ENCODE measurements around the gene SRPK3.

SRPK3 gene

DNA sequence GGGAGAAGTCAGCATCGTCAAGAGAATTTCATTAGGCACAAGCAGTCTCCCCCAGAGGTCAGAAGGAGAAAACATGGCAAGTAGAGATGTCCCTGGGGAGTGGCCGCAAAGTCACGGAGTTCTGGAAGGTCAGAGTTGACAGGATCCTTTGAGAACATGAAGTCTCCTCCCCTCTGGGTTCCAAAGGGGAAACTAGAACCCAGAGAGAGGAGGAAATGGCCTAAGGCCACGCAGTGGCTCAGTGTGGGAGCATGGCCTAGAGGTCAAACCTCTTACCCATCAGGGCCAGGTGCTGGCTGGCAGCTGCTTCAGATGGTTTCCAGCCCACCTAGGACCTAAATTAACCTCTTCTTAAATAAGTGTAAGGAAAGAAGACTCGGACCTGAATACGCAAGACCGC, 12.4 kb downstream of the SRPK3 start:
- TF ChIP-seq CTCF (conservative IDR thresholded peaks at IDR 0.05): no peak
- H3K27ac ChIP-seq: peak overlapping the region; percentile 88

- no peak for TF ChIP-seq CTCF (conservative IDR thresholded peaks at IDR 0.05)
Observed at GRCh38 chrX:153794018-153794896, 13.4 kb downstream of the SRPK3 start, which contains the start of the genes IDH3G and SSR4. IDH3G (minus strand) TSS chrX:153794375; CDS start chrX:153794326, 49 bp downstream. SSR4 (plus strand) TSS chrX:153794668; CDS start chrX:153794688, 20 bp downstream.

GRCh38 chrX:153794897-153795816, 14.3 kb downstream of the SRPK3 start:
- peak overlapping the region; percentile 88 for H3K27ac ChIP-seq
- TF ChIP-seq CTCF (conservative IDR thresholded peaks at IDR 0.05): no peak

More at GRCh38 chrX:153794018-153794896, 13.4 kb downstream of the SRPK3 start, which contains the start of the genes IDH3G and SSR4:
- H3K27ac ChIP-seq: peak within 1 kb of the TSS; percentile 88

- H3K27ac ChIP-seq: no peak overlapping the region
- no peak for TF ChIP-seq CTCF (conservative IDR thresholded peaks at IDR 0.05)
Observed at GRCh38 chrX:153797415-153798015, 16.7 kb downstream of the SRPK3 start.

DNA sequence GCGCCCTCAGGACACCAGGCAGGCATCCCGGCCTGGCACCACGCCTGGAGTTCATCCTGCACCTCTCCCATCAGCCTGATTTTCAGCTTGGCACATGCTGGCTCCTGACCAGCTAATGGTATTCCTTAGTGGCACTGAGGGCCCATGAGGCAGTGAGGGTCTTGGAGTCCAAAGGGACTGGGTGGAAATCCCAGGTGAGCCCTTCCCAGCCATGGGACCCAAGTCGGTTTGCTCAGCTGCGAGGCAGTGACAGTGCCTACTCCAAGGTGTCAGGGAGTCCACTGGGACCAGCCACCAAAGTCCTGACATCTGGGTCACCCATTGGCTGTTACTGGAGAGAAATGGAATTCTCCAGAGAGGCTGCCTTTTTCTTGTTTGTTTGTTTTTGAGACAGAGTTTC, 18.5 kb downstream of the SRPK3 start:
- no peak overlapping the region for H3K27ac ChIP-seq
- no peak for TF ChIP-seq CTCF (conservative IDR thresholded peaks at IDR 0.05)

DNA sequence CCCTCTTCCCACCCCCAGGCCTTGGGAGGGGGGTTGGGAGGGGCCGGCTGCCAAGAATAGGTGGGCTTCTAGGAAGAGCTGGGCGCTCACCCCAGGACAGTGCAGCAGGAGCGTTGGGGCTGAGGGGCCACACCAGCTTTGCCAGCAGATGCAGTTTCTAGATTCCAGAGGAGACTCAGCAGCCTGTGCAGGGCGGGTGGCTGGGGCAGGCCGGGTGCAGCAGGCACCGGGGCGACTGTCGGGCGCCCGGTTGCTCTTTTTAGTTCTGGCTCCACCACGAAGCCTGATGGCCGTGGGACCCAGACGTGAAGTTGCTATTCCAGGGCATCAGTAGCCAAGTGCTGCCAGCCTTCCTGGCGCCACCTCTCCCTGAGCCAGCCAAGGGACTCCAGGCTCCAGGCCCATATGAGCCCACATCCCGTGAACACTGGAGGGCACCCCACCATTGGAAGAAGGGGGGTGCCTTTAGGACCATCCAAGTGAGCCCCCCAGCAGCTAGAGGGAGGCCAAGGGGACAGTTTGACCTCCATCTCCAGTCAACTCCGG, 19.4 kb downstream of the SRPK3 start:
- no peak for TF ChIP-seq CTCF (conservative IDR thresholded peaks at IDR 0.05)

More for the DNA sequence above, 19.4 kb downstream of the SRPK3 start:
- no peak overlapping the region for H3K27ac ChIP-seq

Data from VCaP (cell line).